SK-N-MC (cell line): ENCODE measurements around the gene CD72.

Experiments
- DNase-seq: peaks from one replicate; pipeline ENCODE4 v3.0.0-alpha.2; 2011; ENCODE audit warnings: low read depth, low spot score
- H3K27ac ChIP-seq: fragments of 200-600 bp; sonication (generic); 2 replicates; pipeline ENCODE4 v1.5.1; 2016; ENCODE audit warnings: mixed run types
- H3K36me3 ChIP-seq: fragments of 200-600 bp; sonication (generic); 2 replicates; pipeline ENCODE4 v1.6.1; 2017; ENCODE audit warnings: antibody characterized with exemption, low read length, mixed read lengths; ENCODE audit not compliant: insufficient read depth
- H3K4me3 ChIP-seq: fragments of 200-600 bp; sonication (generic); 2 replicates; pipeline ENCODE4 v1.5.1; 2016
- H3K9ac ChIP-seq: fragments of 200-600 bp; sonication (generic); 2 replicates; pipeline ENCODE4 v1.8.0; 2017; ENCODE audit warnings: mixed run types, mixed read lengths; ENCODE audit not compliant: insufficient read length
- H3K9me3 ChIP-seq: fragments of 200-600 bp; sonication (generic); 2 replicates; pipeline ENCODE4 v1.6.1; 2017; ENCODE audit warnings: low read depth, mild to moderate bottlenecking, antibody characterized with exemption, low read length, moderate library complexity, mixed read lengths
- EZH2 ChIP-seq: fragments of 200-600 bp; sonication (generic); IDR thresholded peaks from one replicate; pipeline ENCODE4 v1.6.1; 2017; ENCODE audit warnings: antibody characterized with exemption
- FOXP2 ChIP-seq: optimal IDR thresholded peaks from 2 replicates; pipeline ENCODE3; 2011; ENCODE audit warnings: mild to moderate bottlenecking, moderate library complexity; ENCODE audit not compliant: insufficient read depth; ENCODE audit errors: extremely low read length, control extremely low read depth
- POLR2AphosphoS5 ChIP-seq: IDR thresholded peaks from 2 replicates; pipeline ENCODE4 v1.6.1; 2012; ENCODE audit warnings: mild to moderate bottlenecking, low read depth, low read length, borderline replicate concordance

CD72 gene

DNA sequence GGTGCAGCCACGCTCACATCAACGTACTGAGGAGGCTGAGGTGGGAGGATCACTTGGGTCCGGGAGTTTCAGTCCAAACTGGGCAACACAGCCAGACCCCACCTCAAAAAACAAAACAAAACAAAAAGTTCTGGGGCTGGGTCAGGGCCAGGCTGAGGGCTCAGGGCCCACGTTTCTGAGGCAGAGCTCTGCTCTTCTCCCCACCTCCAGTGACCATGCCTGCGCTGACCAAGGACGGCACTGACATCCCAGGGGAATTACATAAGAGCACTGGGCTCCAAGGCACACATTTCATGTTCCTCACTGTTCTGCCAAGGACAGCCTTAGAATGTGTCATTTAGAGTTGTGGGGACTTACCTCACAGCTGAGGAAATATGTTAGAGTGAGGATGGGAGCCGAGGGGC is 53.6 kb downstream of the CD72 start:
- H3K4me3 ChIP-seq = no peak overlapping the region
- no peak for TF ChIP-seq EZH2
- no peak for TF ChIP-seq POLR2AphosphoS5
- TF ChIP-seq FOXP2 = no peak
- no peak overlapping the region for H3K9ac ChIP-seq
- no peak for DNase-seq
- no peak overlapping the region for H3K27ac ChIP-seq
- H3K9me3 ChIP-seq = no peaks in the 10 kb centered on the region
- H3K36me3 ChIP-seq = no peaks in the 10 kb centered on the region

- TF ChIP-seq EZH2 (no peak), FOXP2 (no peak), POLR2AphosphoS5 (no peak)
- H3K9ac ChIP-seq = no peak overlapping the region
- DNase-seq = no peak
These were observed 54.4 kb downstream of the CD72 start for GRCh38 chr9:35563791-35564197.

GRCh38 chr9:35562895-35563780 is 55.1 kb downstream of the CD72 start:
- TF ChIP-seq POLR2AphosphoS5 (no peak), FOXP2 (no peak), EZH2 (no peak)
- no peaks in the 10 kb centered on the region for H3K9me3 ChIP-seq
- H3K27ac ChIP-seq = no peak overlapping the region
- no peak overlapping the region for H3K9ac ChIP-seq
- H3K36me3 ChIP-seq = no peaks in the 10 kb centered on the region; the same call in 1 of the 2 replicates
- DNase-seq = no peak
- H3K4me3 ChIP-seq = no peak overlapping the region

More at GRCh38 chr9:35563791-35564197, 54.4 kb downstream of the CD72 start:
- H3K4me3 ChIP-seq = no peak overlapping the region
- no peaks in the 10 kb centered on the region; the same call in 1 of the 2 replicates for H3K36me3 ChIP-seq
- no peaks in the 10 kb centered on the region for H3K9me3 ChIP-seq
- H3K27ac ChIP-seq = no peak overlapping the region

- Histone ChIP-seq H3K4me3 (no peak overlapping the region), H3K9me3 (no peaks in the 10 kb centered on the region), H3K27ac (no peak overlapping the region), H3K9ac (no peak overlapping the region), H3K36me3 (no peaks in the 10 kb centered on the region; the same call in 1 of the 2 replicates)
- TF ChIP-seq POLR2AphosphoS5 (no peak), FOXP2 (no peak), EZH2 (no peak)
- DNase-seq = no peak
These were observed 56.5 kb downstream of the CD72 start for GRCh38 chr9:35561468-35562261.

DNA sequence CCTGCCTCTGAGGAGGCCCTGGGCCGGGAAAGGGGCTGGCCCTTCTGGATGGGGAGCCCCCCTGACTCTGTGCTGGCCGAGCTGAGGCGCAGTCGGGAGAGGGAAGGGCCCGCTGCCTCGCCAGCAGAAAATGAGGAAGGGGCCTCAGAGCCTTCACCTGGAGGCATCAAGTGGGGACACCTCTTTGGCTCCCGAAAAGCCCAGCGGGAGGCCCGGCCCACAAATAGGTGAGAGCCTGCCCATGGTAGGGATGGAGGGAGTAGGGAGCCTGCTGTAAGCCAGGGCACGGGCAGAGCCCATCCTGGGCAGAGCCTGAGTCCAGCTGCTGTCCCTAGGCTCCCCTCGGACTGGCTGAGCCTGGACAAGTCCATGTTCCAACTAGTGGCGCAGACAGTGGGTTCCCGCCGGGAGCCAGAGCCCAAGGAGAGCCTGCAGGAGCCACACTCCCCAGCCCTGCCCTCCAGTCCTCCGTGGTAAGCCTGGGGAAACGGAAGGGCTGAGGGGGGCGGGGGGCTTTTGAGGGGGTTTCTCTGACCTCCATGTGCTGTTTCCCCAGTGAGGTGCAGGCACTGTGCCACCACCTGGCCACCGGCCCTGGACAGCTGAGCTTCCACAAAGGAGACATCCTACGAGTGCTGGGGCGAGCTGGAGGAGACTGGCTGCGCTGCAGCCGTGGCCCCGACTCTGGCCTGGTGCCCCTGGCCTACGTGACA is 57.4 kb downstream of the CD72 start:
- Histone ChIP-seq H3K36me3 (peaks cover 2% of the 10 kb centered on the region; the same call in 1 of the 2 replicates), H3K9ac (no peak overlapping the region), H3K9me3 (no peaks in the 10 kb centered on the region), H3K4me3 (no peak overlapping the region), H3K27ac (no peak overlapping the region)
- TF ChIP-seq POLR2AphosphoS5 = no peak
- TF ChIP-seq EZH2 = no peak
- TF ChIP-seq FOXP2 = no peak
- DNase-seq = no peak
